Measurements from ENCODE around the gene TCF4. TPM values are rescaled to one million over a fixed set of nuclear protein-coding genes. Genes with fewer than 3 reads are reported as not detected.

TCF4 gene
- polyA plus RNA-seq, 1 donor (not counting 4 experiments of a cell fraction or from before 2014, with no cell fraction given), result 9.7 TPM

- no peak for FAIRE-seq
- DNase-seq (ENCODE audit: low read depth, low spot score), result no peak
- no peak overlapping the region for H3K9ac ChIP-seq (ENCODE audit: control insufficient read depth, extremely low read depth, insufficient read depth, low read length)
- H3K4me1 ChIP-seq (ENCODE audit: control insufficient read depth, extremely low read depth, insufficient read depth, low read length), result no peaks in the 10 kb centered on the region
- H3K4me3 ChIP-seq (ENCODE audit: control insufficient read depth in 2 of 3, extremely low read depth in 1 of 3, insufficient read depth in 2 of 3, low read depth in 1 of 3, low read length in 3 of 3), result no peak overlapping the region
- H3K27ac ChIP-seq (ENCODE audit: control insufficient read depth, insufficient read depth, low read length), result no peak overlapping the region
- H3K36me3 ChIP-seq (ENCODE audit: control insufficient read depth in 2 of 2, extremely low read depth in 1 of 2, insufficient read depth in 2 of 2, low read length in 2 of 2), result peaks cover 0 to 2% of the 10 kb centered on the region in 2 experiments
- TF ChIP-seq EZH2 (IDR thresholded peaks at IDR 0.05; ENCODE audit: low read length) (no peak), CTCF (optimal IDR thresholded peaks at IDR 0.05 in 1 of 3, IDR thresholded peaks at IDR 0.05 in 1 of 3, conservative IDR thresholded peaks at IDR 0.05 in 1 of 3; ENCODE audit: extremely low read depth in 1 of 3, insufficient read depth in 2 of 3, low read length in 3 of 3) (no peak)
- no peak overlapping the region for H3K4me2 ChIP-seq (ENCODE audit: control insufficient read depth, extremely low read depth, insufficient read depth, low read depth, low read length)
- no peaks in the 10 kb centered on the region for H4K20me1 ChIP-seq (ENCODE audit: control insufficient read depth, extremely low read depth, insufficient read depth, low read length)
- no peaks in the 10 kb centered on the region for H3K27me3 ChIP-seq (ENCODE audit: control insufficient read depth, extremely low read depth, insufficient read depth, low read length)
- no peaks in the 10 kb centered on the region for H3K9me1 ChIP-seq (ENCODE audit: control insufficient read depth, extremely low read depth, insufficient read depth, low read length)
- no peak overlapping the region for H2AFZ ChIP-seq (ENCODE audit: control insufficient read depth, low read length)
- H3K9me3 ChIP-seq (ENCODE audit: control insufficient read depth, low read depth, low read length), result no peaks in the 10 kb centered on the region
- dilution Hi-C loops (cut with MboI; ENCODE audit: extremely low pct_ligation_motif_present, low sequenced_read_pairs), result no loop called here
- H3K79me2 ChIP-seq (ENCODE audit: control insufficient read depth, insufficient read depth, low read length), result no peaks in the 10 kb centered on the region
Observed at GRCh38 chr18:55226044-55226443, 361.9 kb downstream of the TCF4 start.

GRCh38 chr18:55224086-55224625 lies 363.8 kb downstream of the TCF4 start:
- TF ChIP-seq EZH2 (IDR thresholded peaks at IDR 0.05; ENCODE audit: low read length) (no peak), CTCF (optimal IDR thresholded peaks at IDR 0.05 in 1 of 3, IDR thresholded peaks at IDR 0.05 in 1 of 3, conservative IDR thresholded peaks at IDR 0.05 in 1 of 3; ENCODE audit: extremely low read depth in 1 of 3, insufficient read depth in 2 of 3, low read length in 3 of 3) (no peak)
- no peak for DNase-seq (ENCODE audit: low read depth, low spot score)
- Histone ChIP-seq H4K20me1 (ENCODE audit: control insufficient read depth, extremely low read depth, insufficient read depth, low read length) (no peaks in the 10 kb centered on the region), H2AFZ (ENCODE audit: control insufficient read depth, low read length) (no peak overlapping the region), H3K36me3 (ENCODE audit: control insufficient read depth in 2 of 2, extremely low read depth in 1 of 2, insufficient read depth in 2 of 2, low read length in 2 of 2) (no peaks in the 10 kb centered on the region), H3K4me2 (ENCODE audit: control insufficient read depth, extremely low read depth, insufficient read depth, low read depth, low read length) (no peak overlapping the region), H3K4me3 (ENCODE audit: control insufficient read depth in 2 of 3, extremely low read depth in 1 of 3, insufficient read depth in 2 of 3, low read depth in 1 of 3, low read length in 3 of 3) (no peak overlapping the region), H3K27me3 (ENCODE audit: control insufficient read depth, extremely low read depth, insufficient read depth, low read length) (no peaks in the 10 kb centered on the region), H3K79me2 (ENCODE audit: control insufficient read depth, insufficient read depth, low read length) (no peaks in the 10 kb centered on the region), H3K9ac (ENCODE audit: control insufficient read depth, extremely low read depth, insufficient read depth, low read length) (no peak overlapping the region), H3K4me1 (ENCODE audit: control insufficient read depth, extremely low read depth, insufficient read depth, low read length) (no peaks in the 10 kb centered on the region), H3K9me3 (ENCODE audit: control insufficient read depth, low read depth, low read length) (no peaks in the 10 kb centered on the region), H3K27ac (ENCODE audit: control insufficient read depth, insufficient read depth, low read length) (no peak overlapping the region), H3K9me1 (ENCODE audit: control insufficient read depth, extremely low read depth, insufficient read depth, low read length) (no peaks in the 10 kb centered on the region)
- dilution Hi-C loops (cut with MboI; ENCODE audit: extremely low pct_ligation_motif_present, low sequenced_read_pairs), result no loop called here
- no peak for FAIRE-seq

Measured in keratinocyte (primary cell).